Heart right ventricle (tissue), 16 donors: ENCODE results near the gene PLAC1. TPM values are rescaled to one million over a fixed set of nuclear protein-coding genes. Genes with fewer than 3 reads are reported as not detected.

Source experiments
- ATAC-seq, 8 donors: fragments of 200-7000 bp; cut with Tn5 transposase; one replicate each; pipeline ENCODE4 v1.9.1; 2020; ENCODE audit warnings: mild to moderate bottlenecking in 8 of 8, moderate library complexity in 8 of 8, moderate number of reproducible peaks in 1 of 8
- DNase-seq, 2 donors: peaks; one replicate each; pipeline ENCODE4 v3.0.0-alpha.2; 2020
- H3K27ac ChIP-seq, 10 donors: fragments of 200-600 bp; sonication (generic) in 2 of 10; one replicate each; pipeline versions ENCODE4 v1.5.0 to v1.8.0; 2020 to 2022; ENCODE audit warnings: mild to moderate bottlenecking in 3 of 10
- H3K27me3 ChIP-seq, 7 donors: fragments of 200-600 bp; one replicate each; pipeline ENCODE4 v1.8.0; 2021 to 2022; ENCODE audit warnings: mild to moderate bottlenecking in 2 of 7
- H3K36me3 ChIP-seq, 9 donors: fragments of 200-600 bp; sonication (generic) in 1 of 9; one replicate each; pipeline versions ENCODE4 v1.5.0 to v1.8.0; 2020 to 2022; ENCODE audit warnings: mild to moderate bottlenecking in 2 of 9
- H3K4me1 ChIP-seq, 9 donors: fragments of 200-600 bp; sonication (generic) in 1 of 9; one replicate each; pipeline versions ENCODE4 v1.5.0 to v1.8.0; 2020 to 2022; ENCODE audit warnings: mild to moderate bottlenecking in 4 of 9
- H3K4me3 ChIP-seq, 10 donors: fragments of 200-600 bp; sonication (generic) in 2 of 10; one replicate each; pipeline versions ENCODE4 v1.5.0 to v1.8.0; 2020 to 2022; ENCODE audit warnings: mild to moderate bottlenecking in 7 of 10, moderate library complexity in 2 of 10
- H3K9me3 ChIP-seq, 11 donors: fragments of 200-600 bp in 10 of 11; sonication (generic) in 2 of 11; one replicate each; pipeline versions ENCODE4 v1.5.0 to v1.8.0; 2013 to 2022; ENCODE audit warnings: mild to moderate bottlenecking in 2 of 11, control low read depth in 1 of 11, moderate library complexity in 1 of 11
- CTCF ChIP-seq, 9 donors: fragments of 200-600 bp; sonication (generic) in 2 of 9; IDR thresholded peaks; one replicate each; pipeline versions ENCODE4 v1.5.0 to v1.8.0; 2021 to 2022; ENCODE audit warnings: antibody characterized with exemption in 9 of 9, mild to moderate bottlenecking in 5 of 9, moderate library complexity in 1 of 9
- WGBS, 2 donors: extraction: QIAGEN DNeasy Blood & Tissue Kit; methylation state at CpG; one replicate each; pipeline ENCODE4 v1.1.7; 2013; ENCODE audit warnings: inconsistent platforms in 1 of 2; 5-methylcytosine and 5-hydroxymethylcytosine counted together
- intact Hi-C, 10 donors: fragments of 100-400 bp; cut with DNase I; formaldehyde crosslinking; loops; one replicate each; pipeline versions ENCODE4 v1.11.1 to v1.14.2; 2022
- polyA plus RNA-seq, 2 donors: library from polyadenylated mRNA; stranded (reverse); fragments of 200-250 nt; gene quantifications; one replicate each; pipeline ENCODE4 v1.2.3, GENCODE V29; 2013
- total RNA-seq, 10 donors: library from RNA; stranded (reverse); fragmentation: NEBNext Ultra II Directional in 3 of 10; extraction: Animal tissue kit (Norgen Biotek cat#: 25700) in 3 of 10; gene quantifications; one replicate each; pipeline versions ENCODE4 v1.2.1 to v1.2.4, GENCODE V29; 2021 to 2023
- donor health status: Arrhythmogenic right ventricular cardiomyopathy.
- donor health status: ischemic (EF 13 %, LVEDD 7.1; RV severe dilation, severe dysfunction).
- donor health status: healthy with polysubstance abuse.
- donor health status: DM: no; HTN: yes; CAD: no.
- donor health status: DM: no; HTN: no; CAD: no.
- donor health status: ischemic (EF 25% LVEDD 6.9; RV normal size, moderate dysfunction).
- donor health status: ischemic (EF 25% LVEDD 5.7; RV mildly dilated, moderate dysfunction).
- donor health status: healthy.
- donor health status: DM: yes; HTN: yes; CAD: no.
- donor health status: Ischemic cardiomyopathy.
- donor health status: ischemic (EF 35%, LVEDD 5.7; RV mildly dilated, moderate dysfunction).
- donor health status: nonischemic (EF 11% LVEDD 7.7; RV severe dilation, severe dysfunction).
- donor health status: DM: yes; HTN: yes; CAD: no.
- donor health status: PGD.
- donor health status: ischemic (EF 29% LVEDD 5.4; RV normal size, mild dysfunction).
- donor health status: nonischemic (EF 23%, LVEDD 6.1; RV moderate dilation, normal function).

Gene PLAC1
- total and polyA plus RNA-seq, 12 donors = not detected

GRCh38 chrX:134683351-134684005 lies 25.2 kb upstream of the PLAC1 start:
- peaks cover 0 to 12% (median 0%) of the 10 kb centered on the region in 7 donors for H3K27me3 ChIP-seq
- intact Hi-C loops = no loop called here
- H3K4me1 ChIP-seq = peaks cover 0 to 3% (median 0%) of the 10 kb centered on the region in 9 donors
- DNase-seq (no peak), ATAC-seq (no peak)
- no peak for TF ChIP-seq CTCF (IDR thresholded peaks at IDR 0.05)
- WGBS, 2 donors = 82 to 91% methylated on average over 3 of the region's 3 CpGs
- H3K4me3 ChIP-seq = no peak overlapping the region
- H3K27ac ChIP-seq = no peak overlapping the region
- H3K9me3 ChIP-seq = no peaks in the 10 kb centered on the region
- no peaks in the 10 kb centered on the region for H3K36me3 ChIP-seq

DNA sequence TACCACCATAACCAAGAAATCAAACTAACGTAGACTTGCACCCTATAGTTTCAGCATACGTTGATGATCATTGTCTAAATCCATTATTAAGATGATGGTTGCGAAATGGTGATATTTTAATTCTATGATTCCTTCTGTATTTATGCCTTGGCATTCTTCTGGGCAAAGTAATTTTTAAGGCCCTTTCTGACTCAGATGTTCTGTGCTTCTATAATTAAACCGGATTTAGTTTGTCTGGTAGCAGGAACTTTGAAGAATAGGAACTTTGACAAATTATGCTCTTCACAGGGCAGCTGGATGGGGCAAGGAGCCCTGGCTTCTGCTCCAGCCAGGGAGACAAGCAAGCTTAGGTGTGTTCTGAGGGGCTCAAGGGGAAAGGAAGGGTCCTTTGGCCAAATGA lies 23.8 kb upstream of the PLAC1 start:
- intact Hi-C loops = no loop called here
- Histone ChIP-seq H3K9me3 (no peaks in the 10 kb centered on the region), H3K27me3 (peaks cover 0 to 9% (median 0%) of the 10 kb centered on the region in 7 donors), H3K4me1 (peaks cover 0 to 3% (median 0%) of the 10 kb centered on the region in 9 donors), H3K4me3 (no peak overlapping the region), H3K36me3 (no peaks in the 10 kb centered on the region), H3K27ac (no peak overlapping the region)
- ATAC-seq (no peak), DNase-seq (no peak)
- WGBS, 2 donors = 96 to 97% methylated on average over 4 of the region's 4 CpGs
- TF ChIP-seq CTCF (IDR thresholded peaks at IDR 0.05) = no peak

- intact Hi-C loops = no loop called here
- TF ChIP-seq CTCF (IDR thresholded peaks at IDR 0.05) = no peak
- no peak overlapping the region for H3K27ac ChIP-seq
- no peak overlapping the region for H3K4me3 ChIP-seq
- H3K27me3 ChIP-seq = peaks cover 0 to 13% (median 0%) of the 10 kb centered on the region in 7 donors
- 92 to 95% methylated on average over 3 of the region's 3 CpGs for WGBS, 2 donors
- H3K4me1 ChIP-seq = peaks cover 0 to 3% (median 0%) of the 10 kb centered on the region in 9 donors
- ATAC-seq (no peak), DNase-seq (no peak)
- no peaks in the 10 kb centered on the region for H3K9me3 ChIP-seq
- H3K36me3 ChIP-seq = no peaks in the 10 kb centered on the region
These were observed 21.4 kb upstream of the PLAC1 start for GRCh38 chrX:134679644-134680043.

DNA sequence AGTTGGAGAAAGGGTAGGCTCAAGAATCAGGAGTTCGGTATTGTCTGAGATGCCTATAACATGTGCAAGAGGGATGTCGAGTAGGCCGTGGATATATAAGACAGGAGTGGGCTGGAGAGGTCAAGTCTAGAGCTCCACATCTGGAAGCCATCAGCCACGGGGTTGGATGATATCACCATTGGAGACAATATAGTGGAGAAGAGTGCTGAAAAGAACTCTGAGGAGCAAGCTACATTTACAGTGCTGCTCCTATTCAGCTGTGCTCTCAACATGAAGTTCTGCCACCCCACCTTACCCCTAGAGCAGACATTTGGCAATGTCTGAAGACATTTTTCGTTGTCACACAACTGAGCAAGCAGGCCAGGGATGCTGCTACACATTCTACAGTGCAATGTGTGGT lies 20.9 kb upstream of the PLAC1 start:
- Histone ChIP-seq H3K36me3 (no peaks in the 10 kb centered on the region), H3K4me3 (no peak overlapping the region), H3K27me3 (peaks cover 0 to 9% (median 0%) of the 10 kb centered on the region in 7 donors), H3K27ac (no peak overlapping the region), H3K9me3 (no peaks in the 10 kb centered on the region), H3K4me1 (peaks cover 0 to 3% (median 0%) of the 10 kb centered on the region in 9 donors)
- DNase-seq (no peak), ATAC-seq (no peak)
- intact Hi-C loops = no loop called here
- no peak for TF ChIP-seq CTCF (IDR thresholded peaks at IDR 0.05)
- WGBS, 2 donors = 59 to 67% methylated on average over 5 of the region's 5 CpGs
